Measurements from ENCODE around the gene CATSPER3. TPM values are rescaled to one million over a fixed set of nuclear protein-coding genes. Genes with fewer than 3 reads are reported as not detected.

CATSPER3 gene
- total and polyA plus RNA-seq, 2 of the 13 experiments (the other 11 are each of a cell fraction or from before 2014, with no cell fraction given): 0.33 to 0.37 TPM

- TF ChIP-seq, protein P1, sequence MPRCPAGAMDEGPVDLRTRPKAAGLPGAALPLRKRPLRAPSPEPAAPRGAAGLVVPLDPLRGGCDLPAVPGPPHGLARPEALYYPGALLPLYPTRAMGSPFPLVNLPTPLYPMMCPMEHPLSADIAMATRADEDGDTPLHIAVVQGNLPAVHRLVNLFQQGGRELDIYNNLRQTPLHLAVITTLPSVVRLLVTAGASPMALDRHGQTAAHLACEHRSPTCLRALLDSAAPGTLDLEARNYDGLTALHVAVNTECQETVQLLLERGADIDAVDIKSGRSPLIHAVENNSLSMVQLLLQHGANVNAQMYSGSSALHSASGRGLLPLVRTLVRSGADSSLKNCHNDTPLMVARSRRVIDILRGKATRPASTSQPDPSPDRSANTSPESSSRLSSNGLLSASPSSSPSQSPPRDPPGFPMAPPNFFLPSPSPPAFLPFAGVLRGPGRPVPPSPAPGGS (CRISPR knock-in tag; IDR thresholded peaks at IDR 0.05): no peak
- TF ChIP-seq CENPX (CRISPR knock-in tag; IDR thresholded peaks at IDR 0.05) (no peak), KLF15 (CRISPR knock-in tag; IDR thresholded peaks at IDR 0.05; ENCODE audit: borderline replicate concordance) (no peak), MAFK (conservative IDR thresholded peaks at IDR 0.05 in 1 of 2, IDR thresholded peaks at IDR 0.05 in 1 of 2; ENCODE audit: low read length in 2 of 2) (no peak), JUNB (CRISPR knock-in tag; IDR thresholded peaks at IDR 0.05; ENCODE audit: borderline replicate concordance) (no peak), MYC (CRISPR knock-in tag; IDR thresholded peaks at IDR 0.05; ENCODE audit: borderline replicate concordance) (no peak), SPEN (CRISPR knock-in tag; IDR thresholded peaks at IDR 0.05; ENCODE audit: low read depth) (no peak), ZNF703 (CRISPR knock-in tag; IDR thresholded peaks at IDR 0.05; ENCODE audit: borderline replicate concordance) (no peak), ZNF816 (CRISPR knock-in tag; IDR thresholded peaks at IDR 0.05; ENCODE audit: borderline replicate concordance) (no peak), ATF3 (CRISPR knock-in tag; IDR thresholded peaks at IDR 0.05) (no peak), KAT8 (CRISPR knock-in tag; IDR thresholded peaks at IDR 0.05) (no peak), ZNF556 (CRISPR knock-in tag; IDR thresholded peaks at IDR 0.05; ENCODE audit: borderline replicate concordance) (no peak), RNF2 (conservative IDR thresholded peaks at IDR 0.05; ENCODE audit: low read depth) (no peak), ZNF496 (CRISPR knock-in tag; IDR thresholded peaks at IDR 0.05; ENCODE audit: insufficient replicate concordance) (no peak), CEBPB (IDR thresholded peaks at IDR 0.05; ENCODE audit: borderline replicate concordance, low read depth, low read length) (no peak), ATF7-NPFF (CRISPR knock-in tag; IDR thresholded peaks at IDR 0.05; ENCODE audit: low read depth) (no peak), GABPB1 (CRISPR knock-in tag; IDR thresholded peaks at IDR 0.05) (no peak), ZNF44 (CRISPR knock-in tag; IDR thresholded peaks at IDR 0.05) (no peak), DMTF1 (CRISPR knock-in tag; IDR thresholded peaks at IDR 0.05) (no peak)
- TF ChIP-seq, protein P2, sequence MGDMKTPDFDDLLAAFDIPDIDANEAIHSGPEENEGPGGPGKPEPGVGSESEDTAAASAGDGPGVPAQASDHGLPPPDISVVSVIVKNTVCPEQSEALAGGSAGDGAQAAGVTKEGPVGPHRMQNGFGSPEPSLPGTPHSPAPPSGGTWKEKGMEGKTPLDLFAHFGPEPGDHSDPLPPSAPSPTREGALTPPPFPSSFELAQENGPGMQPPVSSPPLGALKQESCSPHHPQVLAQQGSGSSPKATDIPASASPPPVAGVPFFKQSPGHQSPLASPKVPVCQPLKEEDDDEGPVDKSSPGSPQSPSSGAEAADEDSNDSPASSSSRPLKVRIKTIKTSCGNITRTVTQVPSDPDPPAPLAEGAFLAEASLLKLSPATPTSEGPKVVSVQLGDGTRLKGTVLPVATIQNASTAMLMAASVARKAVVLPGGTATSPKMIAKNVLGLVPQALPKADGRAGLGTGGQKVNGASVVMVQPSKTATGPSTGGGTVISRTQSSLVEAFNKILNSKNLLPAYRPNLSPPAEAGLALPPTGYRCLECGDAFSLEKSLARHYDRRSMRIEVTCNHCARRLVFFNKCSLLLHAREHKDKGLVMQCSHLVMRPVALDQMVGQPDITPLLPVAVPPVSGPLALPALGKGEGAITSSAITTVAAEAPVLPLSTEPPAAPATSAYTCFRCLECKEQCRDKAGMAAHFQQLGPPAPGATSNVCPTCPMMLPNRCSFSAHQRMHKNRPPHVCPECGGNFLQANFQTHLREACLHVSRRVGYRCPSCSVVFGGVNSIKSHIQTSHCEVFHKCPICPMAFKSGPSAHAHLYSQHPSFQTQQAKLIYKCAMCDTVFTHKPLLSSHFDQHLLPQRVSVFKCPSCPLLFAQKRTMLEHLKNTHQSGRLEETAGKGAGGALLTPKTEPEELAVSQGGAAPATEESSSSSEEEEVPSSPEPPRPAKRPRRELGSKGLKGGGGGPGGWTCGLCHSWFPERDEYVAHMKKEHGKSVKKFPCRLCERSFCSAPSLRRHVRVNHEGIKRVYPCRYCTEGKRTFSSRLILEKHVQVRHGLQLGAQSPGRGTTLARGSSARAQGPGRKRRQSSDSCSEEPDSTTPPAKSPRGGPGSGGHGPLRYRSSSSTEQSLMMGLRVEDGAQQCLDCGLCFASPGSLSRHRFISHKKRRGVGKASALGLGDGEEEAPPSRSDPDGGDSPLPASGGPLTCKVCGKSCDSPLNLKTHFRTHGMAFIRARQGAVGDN (CRISPR knock-in tag; IDR thresholded peaks at IDR 0.05): no peak
- TF ChIP-seq, protein P3, sequence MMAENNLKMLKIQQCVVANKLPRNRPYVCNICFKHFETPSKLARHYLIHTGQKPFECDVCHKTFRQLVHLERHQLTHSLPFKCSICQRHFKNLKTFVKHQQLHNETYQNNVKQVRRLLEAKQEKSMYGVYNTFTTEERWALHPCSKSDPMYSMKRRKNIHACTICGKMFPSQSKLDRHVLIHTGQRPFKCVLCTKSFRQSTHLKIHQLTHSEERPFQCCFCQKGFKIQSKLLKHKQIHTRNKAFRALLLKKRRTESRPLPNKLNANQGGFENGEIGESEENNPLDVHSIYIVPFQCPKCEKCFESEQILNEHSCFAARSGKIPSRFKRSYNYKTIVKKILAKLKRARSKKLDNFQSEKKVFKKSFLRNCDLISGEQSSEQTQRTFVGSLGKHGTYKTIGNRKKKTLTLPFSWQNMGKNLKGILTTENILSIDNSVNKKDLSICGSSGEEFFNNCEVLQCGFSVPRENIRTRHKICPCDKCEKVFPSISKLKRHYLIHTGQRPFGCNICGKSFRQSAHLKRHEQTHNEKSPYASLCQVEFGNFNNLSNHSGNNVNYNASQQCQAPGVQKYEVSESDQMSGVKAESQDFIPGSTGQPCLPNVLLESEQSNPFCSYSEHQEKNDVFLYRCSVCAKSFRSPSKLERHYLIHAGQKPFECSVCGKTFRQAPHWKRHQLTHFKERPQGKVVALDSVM (CRISPR knock-in tag; IDR thresholded peaks at IDR 0.05): no peak
Observed at GRCh38 chr5:134958755-134959154, 9.0 kb upstream of the CATSPER3 start (continued).
